ENCODE measurements around the gene KCNK15.

KCNK15 gene

GRCh38 chr20:44736170-44737021 lies 9.3 kb upstream of the KCNK15 start:
- peak overlapping the region; percentile 61; the same call in 1 of the 2 replicates for H2AFZ ChIP-seq (ENCODE audit: low read depth, low read length)
- H3K9ac ChIP-seq (ENCODE audit: low read length), result no peak overlapping the region; the same call in 1 of the 2 replicates
- H3K27ac ChIP-seq (ENCODE audit: low read length), result no peak overlapping the region
- peak overlapping the region; percentile 64 for H3K4me3 ChIP-seq (ENCODE audit: low read length)
- no peaks in the 10 kb centered on the region for H3K27me3 ChIP-seq (ENCODE audit: low read depth, low read length)
- H3K79me2 ChIP-seq (ENCODE audit: low read length), result no peaks in the 10 kb centered on the region
- no peak for TF ChIP-seq EZH2phosphoT487 (IDR thresholded peaks at IDR 0.05; ENCODE audit: low read depth)
- no peak for TF ChIP-seq CTCF (IDR thresholded peaks at IDR 0.05; ENCODE audit: low read depth, low read length)
- H3K4me1 ChIP-seq (ENCODE audit: low read length), result peaks cover 4% of the 10 kb centered on the region; the same call in 1 of the 2 replicates
- H3K9me3 ChIP-seq (ENCODE audit: insufficient read depth, low read length), result no peaks in the 10 kb centered on the region
- peak overlapping the region; percentile 55 for H3K4me2 ChIP-seq (ENCODE audit: low read length)
- H4K20me1 ChIP-seq (ENCODE audit: insufficient read depth, low read length), result no peaks in the 10 kb centered on the region
- H3K36me3 ChIP-seq (replicated peaks; ENCODE audit: low read depth, low read length), result no peaks in the 10 kb centered on the region

GRCh38 chr20:44737116-44737515 lies 8.5 kb upstream of the KCNK15 start:
- TF ChIP-seq EZH2phosphoT487 (IDR thresholded peaks at IDR 0.05; ENCODE audit: low read depth) (no peak), CTCF (IDR thresholded peaks at IDR 0.05; ENCODE audit: low read depth, low read length) (no peak)
- Histone ChIP-seq H3K79me2 (ENCODE audit: low read length) (no peaks in the 10 kb centered on the region), H3K27me3 (ENCODE audit: low read depth, low read length) (no peaks in the 10 kb centered on the region), H3K9ac (ENCODE audit: low read length) (no peak overlapping the region), H3K4me3 (ENCODE audit: low read length) (0 out of 2 replicates have a peak overlapping the region, but pooled peaks have one; percentile 5), H3K4me2 (ENCODE audit: low read length) (peak overlapping the region; percentile 55; the same call in 1 of the 2 replicates), H2AFZ (ENCODE audit: low read depth, low read length) (no peak overlapping the region), H3K27ac (ENCODE audit: low read length) (no peak overlapping the region), H3K4me1 (ENCODE audit: low read length) (peaks cover 4% of the 10 kb centered on the region; the same call in 1 of the 2 replicates), H3K9me3 (ENCODE audit: insufficient read depth, low read length) (no peaks in the 10 kb centered on the region), H3K36me3 (replicated peaks; ENCODE audit: low read depth, low read length) (no peaks in the 10 kb centered on the region), H4K20me1 (ENCODE audit: insufficient read depth, low read length) (no peaks in the 10 kb centered on the region)

- H3K4me3 ChIP-seq (ENCODE audit: low read length), result peak overlapping the region; percentile 68
- no peaks in the 10 kb centered on the region for H3K36me3 ChIP-seq (replicated peaks; ENCODE audit: low read depth, low read length)
- H3K27ac ChIP-seq (ENCODE audit: low read length), result no peak overlapping the region
- no peaks in the 10 kb centered on the region for H3K9me3 ChIP-seq (ENCODE audit: insufficient read depth, low read length)
- H3K27me3 ChIP-seq (ENCODE audit: low read depth, low read length), result no peaks in the 10 kb centered on the region
- peak overlapping the region; percentile 56; the same call in 1 of the 2 replicates for H2AFZ ChIP-seq (ENCODE audit: low read depth, low read length)
- no peaks in the 10 kb centered on the region for H4K20me1 ChIP-seq (ENCODE audit: insufficient read depth, low read length)
- TF ChIP-seq EZH2phosphoT487 (IDR thresholded peaks at IDR 0.05; ENCODE audit: low read depth) (no peak), CTCF (IDR thresholded peaks at IDR 0.05; ENCODE audit: low read depth, low read length) (no peak)
- H3K4me2 ChIP-seq (ENCODE audit: low read length), result peak overlapping the region; percentile 58
- peaks cover 4% of the 10 kb centered on the region; the same call in 1 of the 2 replicates for H3K4me1 ChIP-seq (ENCODE audit: low read length)
- H3K9ac ChIP-seq (ENCODE audit: low read length), result no peak overlapping the region; the same call in 1 of the 2 replicates
- no peaks in the 10 kb centered on the region for H3K79me2 ChIP-seq (ENCODE audit: low read length)
Observed at GRCh38 chr20:44738813-44739477, 6.7 kb upstream of the KCNK15 start.

GRCh38 chr20:44739942-44740341 lies 5.7 kb upstream of the KCNK15 start:
- no peaks in the 10 kb centered on the region for H3K9me3 ChIP-seq (ENCODE audit: insufficient read depth, low read length)
- no peaks in the 10 kb centered on the region for H3K36me3 ChIP-seq (replicated peaks; ENCODE audit: low read depth, low read length)
- no peaks in the 10 kb centered on the region for H3K79me2 ChIP-seq (ENCODE audit: low read length)
- H3K9ac ChIP-seq (ENCODE audit: low read length), result no peak overlapping the region
- no peak overlapping the region for H3K4me2 ChIP-seq (ENCODE audit: low read length)
- no peaks in the 10 kb centered on the region for H3K27me3 ChIP-seq (ENCODE audit: low read depth, low read length)
- no peaks in the 10 kb centered on the region for H4K20me1 ChIP-seq (ENCODE audit: insufficient read depth, low read length)
- no peak overlapping the region for H3K4me3 ChIP-seq (ENCODE audit: low read length)
- peaks cover 4% of the 10 kb centered on the region; the same call in 1 of the 2 replicates for H3K4me1 ChIP-seq (ENCODE audit: low read length)
- TF ChIP-seq EZH2phosphoT487 (IDR thresholded peaks at IDR 0.05; ENCODE audit: low read depth) (no peak), CTCF (IDR thresholded peaks at IDR 0.05; ENCODE audit: low read depth, low read length) (no peak)
- H2AFZ ChIP-seq (ENCODE audit: low read depth, low read length), result no peak overlapping the region
- H3K27ac ChIP-seq (ENCODE audit: low read length), result no peak overlapping the region

Measured in OCI-LY3 (cell line).